Cardiac septum (tissue), 1 donor: ENCODE results near the gene DNM3. TPM values are rescaled to one million over a fixed set of nuclear protein-coding genes. Genes with fewer than 3 reads are reported as not detected.

ENCODE experiments used
- DNase-seq: peaks from one replicate; pipeline ENCODE4 v3.0.0-alpha.2; 2020; ENCODE audit warnings: low spot score
- intact Hi-C: fragments of 100-400 bp; cut with DNase I; formaldehyde crosslinking; loops from one replicate; pipeline ENCODE4 v1.14.0; 2022
- total RNA-seq: library from RNA; stranded (reverse); fragmentation: NEBNext Ultra II Directional; extraction: Animal tissue kit (Norgen Biotek cat#: 25700); gene quantifications from one replicate; pipeline ENCODE4 v1.2.1, GENCODE V29; 2021
- donor health status: DM: no; HTN: no; CAD: no.

DNM3 gene
- total RNA-seq, 1 donor from 2014 or later = 2.4 TPM

GRCh38 chr1:171814692-171815091, 26.6 kb upstream of the DNM3 start:
- DNase-seq = no peak
- intact Hi-C loops = no loop called here

GRCh38 chr1:171816300-171816901, 24.9 kb upstream of the DNM3 start:
- no peak for DNase-seq
- intact Hi-C loops = no loop called here

- DNase-seq = no peak
- intact Hi-C loops = no loop called here
Measured at GRCh38 chr1:171817511-171818265, 23.6 kb upstream of the DNM3 start.

GRCh38 chr1:171819946-171820345, 21.4 kb upstream of the DNM3 start:
- DNase-seq = no peak
- intact Hi-C loops = no loop called here

- DNase-seq = no peak
- intact Hi-C loops = no loop called here
Measured at GRCh38 chr1:171826973-171827372, 14.3 kb upstream of the DNM3 start.

- intact Hi-C loops = no loop called here
- DNase-seq = no peak
Measured at GRCh38 chr1:171828794-171829193, 12.5 kb upstream of the DNM3 start.

GRCh38 chr1:171833091-171833825, 8.0 kb upstream of the DNM3 start:
- intact Hi-C loops = no loop called here
- no peak for DNase-seq

- intact Hi-C loops = no loop called here
- DNase-seq = no peak
Measured at GRCh38 chr1:171834821-171835220, 6.5 kb upstream of the DNM3 start.

GRCh38 chr1:171835891-171836290, 5.4 kb upstream of the DNM3 start:
- intact Hi-C loops = no loop called here
- no peak for DNase-seq

- no peak for DNase-seq
- intact Hi-C loops = no loop called here
Measured at GRCh38 chr1:171841931-171842761, 848 bp downstream of the DNM3 start.

GRCh38 chr1:171844381-171844780, 3.1 kb downstream of the DNM3 start:
- DNase-seq = no peak
- intact Hi-C loops = no loop called here

GRCh38 chr1:171845998-171846397, 4.7 kb downstream of the DNM3 start:
- intact Hi-C loops = no loop called here
- DNase-seq = no peak

- no peak for DNase-seq
- intact Hi-C loops = no loop called here
Measured at GRCh38 chr1:171849245-171849898, 8.1 kb downstream of the DNM3 start.

- intact Hi-C loops = no loop called here
- no peak for DNase-seq
Measured at GRCh38 chr1:171850651-171851350, 9.5 kb downstream of the DNM3 start.

- intact Hi-C loops = no loop called here
- no peak for DNase-seq
Measured at GRCh38 chr1:171852272-171852671, 11.0 kb downstream of the DNM3 start.

GRCh38 chr1:171855381-171855780, 14.1 kb downstream of the DNM3 start:
- no peak for DNase-seq
- intact Hi-C loops = no loop called here

- intact Hi-C loops = no loop called here
- no peak for DNase-seq
Measured at GRCh38 chr1:171858696-171859095, 17.4 kb downstream of the DNM3 start.

GRCh38 chr1:171860696-171861095, 19.4 kb downstream of the DNM3 start:
- no peak for DNase-seq

GRCh38 chr1:171863531-171863930, 22.2 kb downstream of the DNM3 start:
- DNase-seq = no peak
- intact Hi-C loops = no loop called here

More at GRCh38 chr1:171860696-171861095, 19.4 kb downstream of the DNM3 start:
- intact Hi-C loops = no loop called here
